Activated naive CD4-positive, alpha-beta T cell treated with anti-CD3 and anti-CD28 coated beads for 36 hours (primary cell): ENCODE measurements around the gene ANP32E. TPM values are rescaled to one million over a fixed set of nuclear protein-coding genes. Genes with fewer than 3 reads are reported as not detected.

ENCODE experiments used
- CTCF ChIA-PET: fragments of 350-600 bp; sonication (Branson Sonifier 250); formaldehyde crosslinking; loops from one replicate; lab custom pipeline; 2021; ENCODE audit warnings: antibody characterized with exemption; lab: Charles Lee
- DNase-seq: peaks from one replicate; pipeline ENCODE4 v3.0.0-alpha.2; 2020
- H3K27ac Mint-ChIP-seq: one replicate; pipeline ENCODE4 v1.8.0; 2021; ENCODE audit warnings: mild to moderate bottlenecking, mixed read lengths
- H3K27me3 Mint-ChIP-seq: one replicate; pipeline ENCODE4 v1.8.0; 2021; ENCODE audit warnings: low read depth, mixed read lengths
- H3K36me3 Mint-ChIP-seq: one replicate; pipeline ENCODE4 v1.8.0; 2021; ENCODE audit warnings: low read depth, mixed read lengths
- H3K4me1 Mint-ChIP-seq: one replicate; pipeline ENCODE4 v1.8.0; 2021; ENCODE audit warnings: low read depth, mixed read lengths
- H3K4me3 Mint-ChIP-seq: one replicate; pipeline ENCODE4 v1.8.0; 2021; ENCODE audit warnings: mild to moderate bottlenecking, moderate library complexity, mixed read lengths
- H3K9me3 Mint-ChIP-seq: one replicate; pipeline ENCODE4 v1.8.0; 2021; ENCODE audit warnings: mixed read lengths
- intact Hi-C: fragments of 100-400 bp; cut with micrococcal nuclease; formaldehyde crosslinking; loops from one replicate; pipeline ENCODE4 v1.15.1; 2023
- total RNA-seq, 2 experiments: library from RNA; stranded (reverse); gene quantifications; one replicate each; pipeline ENCODE4 v1.2.3, GENCODE V29; 2021

The ANP32E gene
- total RNA-seq, 2 experiments from 2014 or later = 201 to 202 TPM

GRCh38 chr1:150268340-150268704, 32.4 kb upstream of the ANP32E start:
- peaks cover 23% of the 10 kb centered on the region for H3K4me1 Mint-ChIP-seq
- CTCF ChIA-PET = interaction anchor here (2.9 kb wide), 1 partner anchor 12 kb away, joined by 12 read pairs; no protein-coding TSS in a partner anchor
- H3K4me3 Mint-ChIP-seq = peak overlapping the region; percentile 89
- H3K9me3 Mint-ChIP-seq = no peaks in the 10 kb centered on the region
- intact Hi-C loops = loop anchor here (2.0 kb wide), 1 partner anchor 24 kb away; the partner anchor contains the start of gene MRPS21
- peaks cover 20% of the 10 kb centered on the region for H3K36me3 Mint-ChIP-seq
- H3K27me3 Mint-ChIP-seq = no peaks in the 10 kb centered on the region
- DNase-seq = peak; percentile 52
- peak overlapping the region; percentile 96 for H3K27ac Mint-ChIP-seq

DNA sequence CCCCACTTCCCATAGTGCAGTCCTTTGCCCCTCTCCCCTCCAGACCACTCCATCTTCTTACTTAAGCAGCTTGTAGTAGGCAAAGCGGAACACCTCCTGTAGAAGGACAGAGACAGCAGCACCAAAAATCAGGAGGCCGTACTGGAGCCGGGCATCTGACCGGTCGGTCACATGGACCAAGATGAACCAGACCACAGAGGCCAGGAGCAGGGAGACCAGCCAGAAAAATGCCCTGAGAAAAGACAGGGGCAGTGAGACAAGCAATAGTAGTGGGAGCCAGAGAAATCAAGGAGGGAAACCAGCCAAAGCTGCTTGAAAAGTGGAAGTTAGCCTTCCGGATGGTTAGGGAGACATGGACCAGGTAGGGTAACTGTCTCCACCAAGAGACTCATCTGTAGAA, 32.0 kb upstream of the ANP32E start:
- DNase-seq = no peak
- intact Hi-C loops = loop anchor here (2.0 kb wide), 1 partner anchor 25 kb away; the partner anchor contains the start of gene MRPS21
- Mint-ChIP-seq H3K4me1 (peaks cover 23% of the 10 kb centered on the region), H3K36me3 (peaks cover 20% of the 10 kb centered on the region), H3K27ac (peak overlapping the region; percentile 96), H3K9me3 (no peaks in the 10 kb centered on the region), H3K4me3 (peak overlapping the region; percentile 89), H3K27me3 (no peaks in the 10 kb centered on the region)
- CTCF ChIA-PET = interaction anchor here (2.9 kb wide), 1 partner anchor 12 kb away, joined by 12 read pairs; no protein-coding TSS in a partner anchor

DNA sequence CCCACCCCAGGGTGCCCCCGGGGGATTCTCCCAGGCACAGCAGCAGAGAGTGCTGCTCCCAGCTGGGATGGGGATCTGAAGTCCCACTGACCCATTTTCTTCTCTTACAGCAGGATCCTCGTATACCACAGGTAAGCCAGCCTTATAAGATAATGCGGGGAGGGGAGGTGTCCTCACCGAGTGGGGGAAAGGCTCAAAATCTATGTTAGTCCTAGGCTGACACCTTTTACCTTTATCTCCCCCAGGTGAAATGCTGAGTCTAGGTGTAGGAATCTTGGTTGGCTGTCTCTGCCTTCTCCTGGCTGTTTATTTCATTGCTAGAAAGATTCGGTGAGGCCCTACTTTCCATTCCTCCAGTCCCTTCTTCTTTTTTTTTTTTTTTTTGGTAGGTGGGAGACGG, 27.6 kb upstream of the ANP32E start:
- Mint-ChIP-seq H3K27ac (no peak overlapping the region), H3K36me3 (peaks cover 20% of the 10 kb centered on the region), H3K4me3 (no peak overlapping the region), H3K4me1 (peaks cover 16% of the 10 kb centered on the region), H3K27me3 (no peaks in the 10 kb centered on the region), H3K9me3 (no peaks in the 10 kb centered on the region)
- DNase-seq = no peak
- intact Hi-C loops = no loop called here
- CTCF ChIA-PET = interaction anchor here (0.9 to 1.2 kb wide), 2 partner anchors 9 to 11 kb away, joined by 3 read pairs; no protein-coding TSS in a partner anchor

DNA sequence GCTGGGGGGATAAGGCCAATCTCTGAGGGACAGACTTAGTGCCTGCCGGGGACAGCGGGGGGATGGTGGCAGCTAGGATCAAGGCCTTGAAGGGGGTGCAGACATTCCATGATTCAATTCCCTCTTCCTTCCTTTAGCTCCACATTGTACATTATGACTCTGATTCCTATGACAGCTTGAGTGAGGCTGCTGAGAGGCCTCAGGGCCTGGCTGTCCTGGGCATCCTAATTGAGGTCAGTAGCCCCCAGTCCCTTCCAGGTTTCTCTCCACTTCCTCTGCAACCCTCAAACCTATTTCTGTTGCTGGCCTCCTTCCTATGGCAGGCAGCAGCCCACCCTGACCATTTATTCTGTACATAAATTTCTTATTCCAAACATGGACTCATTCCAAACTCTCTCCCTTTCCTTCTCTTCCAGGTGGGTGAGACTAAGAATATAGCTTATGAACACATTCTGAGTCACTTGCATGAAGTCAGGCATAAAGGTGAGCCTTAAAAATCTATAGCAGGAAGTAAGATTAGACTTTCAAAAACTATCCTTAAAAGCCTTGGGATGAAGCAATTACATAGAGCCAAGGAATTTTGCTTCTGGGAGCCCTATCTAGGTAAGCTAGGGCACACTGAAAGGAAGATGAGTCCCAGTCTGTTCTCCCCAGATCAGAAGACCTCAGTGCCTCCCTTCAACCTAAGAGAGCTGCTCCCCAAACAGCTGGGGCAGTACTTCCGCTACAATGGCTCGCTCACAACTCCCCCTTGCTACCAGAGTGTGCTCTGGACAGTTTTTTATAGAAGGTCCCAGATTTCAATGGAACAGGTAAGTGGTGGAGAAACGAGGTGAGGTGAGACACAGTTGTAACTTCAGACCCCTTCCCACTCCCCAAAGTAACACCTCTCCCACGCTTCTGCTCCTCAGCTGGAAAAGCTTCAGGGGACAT, 26.7 kb upstream of the ANP32E start:
- no peak for DNase-seq
- intact Hi-C loops = no loop called here
- CTCF ChIA-PET = interaction anchor here (1.2 to 1.4 kb wide), 2 partner anchors 8 to 15 kb away, joined by 3 read pairs; no protein-coding TSS in a partner anchor
- Mint-ChIP-seq H3K4me3 (no peak overlapping the region), H3K27me3 (peaks cover 1% of the 10 kb centered on the region), H3K9me3 (no peaks in the 10 kb centered on the region), H3K4me1 (peaks cover 11% of the 10 kb centered on the region), H3K36me3 (peaks cover 16% of the 10 kb centered on the region), H3K27ac (no peak overlapping the region)

- peaks cover 14% of the 10 kb centered on the region for H3K27me3 Mint-ChIP-seq
- no peak for DNase-seq
- CTCF ChIA-PET = interaction anchor here (1.1 kb wide), 1 partner anchor 13 kb away, joined by 5 read pairs; no protein-coding TSS in a partner anchor
Observed at GRCh38 chr1:150261367-150261766, 25.5 kb upstream of the ANP32E start.

GRCh38 chr1:150259758-150260669, 24.1 kb upstream of the ANP32E start:
- Mint-ChIP-seq H3K4me3 (no peak overlapping the region), H3K27me3 (peaks cover 19% of the 10 kb centered on the region), H3K9me3 (no peaks in the 10 kb centered on the region), H3K4me1 (peaks cover 22% of the 10 kb centered on the region), H3K36me3 (no peaks in the 10 kb centered on the region), H3K27ac (no peak overlapping the region)
- no peak for DNase-seq
- intact Hi-C loops = no loop called here
- CTCF ChIA-PET = no interaction called here

More at GRCh38 chr1:150261367-150261766, 25.5 kb upstream of the ANP32E start:
- H3K27ac Mint-ChIP-seq = no peak overlapping the region
- intact Hi-C loops = no loop called here
- peaks cover 9% of the 10 kb centered on the region for H3K4me1 Mint-ChIP-seq
- H3K4me3 Mint-ChIP-seq = no peak overlapping the region
- H3K9me3 Mint-ChIP-seq = no peaks in the 10 kb centered on the region
- peaks cover 7% of the 10 kb centered on the region for H3K36me3 Mint-ChIP-seq

DNA sequence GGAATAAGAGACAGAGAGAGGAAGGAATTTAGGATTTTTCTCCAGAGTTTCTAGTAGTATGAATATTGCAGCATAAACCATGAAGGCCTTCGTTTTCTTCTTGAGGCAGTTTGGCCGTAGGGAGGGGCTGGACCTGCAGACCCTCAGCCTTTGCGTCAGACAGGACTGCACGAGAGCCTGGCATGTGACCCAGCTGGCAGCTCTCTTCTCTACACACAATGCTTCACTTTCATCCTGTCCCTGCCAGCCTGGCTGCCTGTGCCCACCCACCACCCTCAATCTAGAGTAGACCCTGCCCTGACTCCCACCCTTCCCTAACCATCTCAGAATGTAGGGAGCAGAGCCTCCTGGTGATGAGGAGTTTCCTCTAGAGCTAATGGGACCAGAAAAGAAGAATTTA, 23.3 kb upstream of the ANP32E start:
- H3K27ac Mint-ChIP-seq = no peak overlapping the region
- H3K27me3 Mint-ChIP-seq = peaks cover 19% of the 10 kb centered on the region
- H3K4me1 Mint-ChIP-seq = peaks cover 22% of the 10 kb centered on the region
- H3K9me3 Mint-ChIP-seq = no peaks in the 10 kb centered on the region
- no peaks in the 10 kb centered on the region for H3K36me3 Mint-ChIP-seq
- CTCF ChIA-PET = interaction anchor here (0.8 to 5.5 kb wide), 2 partner anchors 21 to 88 kb away, joined by 3 to 68 read pairs; partner anchors contain the start of gene CIART
- H3K4me3 Mint-ChIP-seq = no peak overlapping the region
- intact Hi-C loops = no loop called here
- no peak for DNase-seq

DNA sequence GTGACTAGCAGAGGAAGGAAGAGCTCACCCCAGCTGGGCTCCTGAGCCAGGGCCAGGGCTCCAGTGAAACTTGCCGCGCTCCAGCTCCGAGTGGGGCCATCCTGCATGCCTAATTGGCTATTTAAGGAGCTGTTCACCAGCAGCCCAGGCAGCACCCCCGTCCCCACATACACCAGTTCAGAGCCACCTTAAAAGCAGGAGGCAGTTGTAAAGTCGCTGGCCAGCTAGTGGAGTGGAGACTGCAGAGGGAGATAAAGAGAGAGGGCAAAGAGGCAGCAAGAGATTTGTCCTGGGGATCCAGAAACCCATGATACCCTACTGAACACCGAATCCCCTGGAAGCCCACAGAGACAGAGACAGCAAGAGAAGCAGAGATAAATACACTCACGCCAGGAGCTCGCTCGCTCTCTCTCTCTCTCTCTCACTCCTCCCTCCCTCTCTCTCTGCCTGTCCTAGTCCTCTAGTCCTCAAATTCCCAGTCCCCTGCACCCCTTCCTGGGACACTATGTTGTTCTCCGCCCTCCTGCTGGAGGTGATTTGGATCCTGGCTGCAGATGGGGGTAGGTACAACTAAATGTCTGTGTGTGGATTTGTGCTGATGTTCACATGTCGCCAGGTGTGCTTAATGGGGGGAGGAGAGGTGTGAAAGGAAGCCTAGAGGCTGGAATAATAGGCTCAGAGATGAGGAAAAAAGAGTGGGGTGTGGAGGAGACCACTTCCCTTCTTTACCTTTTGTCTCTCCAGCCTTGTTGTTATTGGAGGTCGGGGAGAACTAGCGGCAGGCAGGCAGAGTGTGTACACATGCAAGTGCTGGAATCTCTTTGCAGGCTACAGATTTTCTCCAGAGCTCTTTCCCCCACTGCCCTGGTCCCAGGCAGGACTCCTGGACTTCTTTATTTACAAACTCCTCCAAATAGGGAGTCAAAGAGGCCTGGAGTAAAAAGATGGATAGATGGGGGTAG, 22.0 kb upstream of the ANP32E start, which contains the start of gene CA14:
Gene CA14, plus strand, starts transcription at position 151 of the 962 bp plus-strand sequence. Its CDS starts 355 bp downstream, at position 506.
- Mint-ChIP-seq H3K9me3 (no peaks in the 10 kb centered on the region), H3K27me3 (peaks cover 19% of the 10 kb centered on the region), H3K27ac (no peak within 1 kb of the TSS), H3K36me3 (no peaks in the 10 kb centered on the region), H3K4me1 (peaks cover 22% of the 10 kb centered on the region), H3K4me3 (no peak within 1 kb of the TSS)
- no peak for DNase-seq
- CTCF ChIA-PET = interaction anchor here (0.7 to 5.5 kb wide), 3 partner anchors 22 to 89 kb away, joined by 3 to 68 read pairs (median 3); partner anchors contain the start of gene CIART
- intact Hi-C loops = no loop called here

DNA sequence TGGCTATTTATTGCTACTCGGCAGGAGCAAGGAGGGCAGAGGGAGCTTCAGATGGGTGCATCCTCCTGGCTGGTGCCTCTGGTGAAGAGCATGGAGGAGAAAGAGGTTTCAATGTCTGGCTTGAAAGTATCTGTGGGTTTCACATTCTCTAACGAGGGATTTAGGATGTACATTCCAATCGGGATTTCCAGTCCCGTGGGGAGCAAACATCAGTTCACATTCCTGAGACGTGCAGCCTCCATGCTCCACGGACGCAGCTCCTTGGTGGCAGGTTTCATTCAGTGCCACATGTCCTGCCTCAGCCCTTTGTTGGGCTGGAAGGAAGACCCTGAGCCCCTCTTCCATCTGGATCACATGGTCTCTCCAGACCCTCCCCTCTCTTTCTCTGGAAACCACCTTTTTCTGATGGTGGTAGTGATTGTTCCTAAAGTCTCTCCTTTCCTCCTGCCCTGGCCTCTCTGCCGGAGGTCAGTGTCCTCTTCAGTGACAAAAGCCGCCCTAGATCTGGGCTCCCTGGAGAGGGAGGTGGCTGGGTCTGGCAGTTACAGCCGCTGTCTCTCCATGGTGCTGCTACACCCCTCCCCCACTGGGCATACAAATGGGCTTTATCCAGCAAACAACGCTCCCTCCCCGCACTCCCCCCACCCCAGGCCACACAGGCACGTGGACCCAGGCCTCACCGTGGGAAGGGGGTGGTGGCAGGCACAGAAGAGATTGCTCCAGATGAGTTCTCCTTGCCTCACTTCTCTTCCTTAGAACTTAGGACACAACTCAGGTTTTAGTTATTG, 20.8 kb upstream of the ANP32E start:
- no peak for DNase-seq
- H3K27ac Mint-ChIP-seq = no peak overlapping the region
- no peaks in the 10 kb centered on the region for H3K36me3 Mint-ChIP-seq
- CTCF ChIA-PET = interaction anchor here (0.5 to 5.5 kb wide), 24 partner anchors 13 to 745 kb away, joined by 3 to 68 read pairs (median 4); partner anchors contain the start of genes APH1A, C1orf54, CIART and FALEC
- intact Hi-C loops = loop anchor here (1.0 kb wide), 2 partner anchors 25 to 259 kb away; partner anchors contain the start of gene FALEC
- H3K9me3 Mint-ChIP-seq = no peaks in the 10 kb centered on the region
- H3K27me3 Mint-ChIP-seq = peaks cover 19% of the 10 kb centered on the region
- H3K4me1 Mint-ChIP-seq = peaks cover 22% of the 10 kb centered on the region
- H3K4me3 Mint-ChIP-seq = peak overlapping the region; percentile 55

GRCh38 chr1:150256198-150256553, 20.3 kb upstream of the ANP32E start:
- intact Hi-C loops = loop anchor here (1.0 kb wide), 2 partner anchors 25 to 259 kb away; partner anchors contain the start of gene FALEC
- CTCF ChIA-PET = interaction anchor here (0.5 to 5.5 kb wide), 25 partner anchors 13 to 745 kb away, joined by 3 to 68 read pairs (median 4); partner anchors contain the start of genes APH1A, C1orf54, CIART and FALEC
- Mint-ChIP-seq H3K4me1 (peaks cover 22% of the 10 kb centered on the region), H3K4me3 (peak overlapping the region; percentile 55), H3K36me3 (no peaks in the 10 kb centered on the region), H3K27me3 (peaks cover 19% of the 10 kb centered on the region), H3K9me3 (no peaks in the 10 kb centered on the region), H3K27ac (no peak overlapping the region)
- DNase-seq = no peak
